HCT116 (cell line): ENCODE data around the gene KLHL5. TPM values are rescaled to one million over a fixed set of nuclear protein-coding genes. Genes with fewer than 3 reads are reported as not detected.

Experiments used
- ATAC-seq: fragments of 200-7000 bp; cut with Tn5 transposase; 2 replicates; pipeline ENCODE4 v1.9.1; 2020; ENCODE audit warnings: mild to moderate bottlenecking, moderate library complexity
- BruUV-seq: library from RNA; stranded (reverse); fragments of 400-500 nt; replicated peaks from 2 replicates; lab custom pipeline; 2021; lab: Mats Ljungman, UMichigan
- CTCF ChIA-PET: fragments of 300-600 bp; sonication (Branson Sonifier 250); formaldehyde crosslinking; loops from one replicate; lab custom pipeline; 2021; ENCODE audit warnings: antibody characterized with exemption; lab: Charles Lee
- POLR2A ChIA-PET: fragments of 300-600, 350-600 bp; sonication (Branson Sonifier 250); formaldehyde crosslinking; loops from one replicate; lab custom pipeline; 2021; ENCODE audit warnings: antibody characterized with exemption; lab: Charles Lee
- RAD21 ChIA-PET, 2 experiments: fragments of 300-600 bp; sonication (Branson Sonifier 250); formaldehyde crosslinking; loops; one replicate each; lab custom pipeline; 2023; ENCODE audit warnings: low total read pairs in 2 of 2; ENCODE audit not compliant: uncharacterized antibody in 2 of 2, unreplicated experiment in 2 of 2, low non-redundant PET in 1 of 2; lab: Charles Lee
- DNase-seq: peaks from one replicate; pipeline ENCODE4 v3.0.0-alpha.2; 2010; ENCODE audit warnings: low read depth, low spot score
- H2AFZ ChIP-seq: fragments of 200-600 bp; shearing (Covaris generic), sonication (generic); 2 replicates; pipeline ENCODE4 v1.6.1; 2017; ENCODE audit warnings: low read depth, mixed run types, mixed read lengths, antibody characterized with exemption, low read length; ENCODE audit not compliant: poor library complexity, severe bottlenecking
- H3K27ac ChIP-seq: 2 replicates; pipeline ENCODE4 v1.5.1; 2012; ENCODE audit warnings: low read depth, low read length
- H3K27me3 ChIP-seq: fragments of 200-600 bp; sonication (generic); 2 replicates; pipeline ENCODE4 v1.6.1; 2016; ENCODE audit warnings: mixed run types, low read length, mixed read lengths; ENCODE audit not compliant: insufficient read depth
- H3K36me3 ChIP-seq, 2 experiments: fragments of 200-500 bp in 1 of 2; fragments of 200-600 bp in 1 of 2; sonication (Bioruptor generic) in 1 of 2; sonication (generic) in 1 of 2; 2 replicates each; pipeline versions ENCODE4 v1.5.1 to v1.6.1; 2014 to 2016; ENCODE audit warnings: low read length in 2 of 2, inconsistent platforms in 1 of 2, mixed read lengths in 1 of 2, mixed run types in 1 of 2; ENCODE audit not compliant: insufficient read depth in 2 of 2, control insufficient read depth in 1 of 2
- H3K4me1 ChIP-seq, 2 experiments: fragments of 200-600 bp in 1 of 2; sonication (generic) in 1 of 2; 2 replicates each; pipeline versions ENCODE4 v1.5.1 to v1.6.1; 2012 to 2017; ENCODE audit warnings: low read length in 2 of 2, inconsistent platforms in 1 of 2, mild to moderate bottlenecking in 1 of 2, mixed read lengths in 1 of 2, mixed run types in 1 of 2, moderate library complexity in 1 of 2; ENCODE audit not compliant: insufficient read depth in 2 of 2, control insufficient read depth in 1 of 2
- H3K4me2 ChIP-seq: fragments of 200-600 bp; sonication (generic); 2 replicates; pipeline ENCODE4 v1.6.1; 2017; ENCODE audit warnings: mixed run types, low read length, mixed read lengths
- H3K4me3 ChIP-seq, 2 experiments: fragments of 200-600 bp in 1 of 2; sonication (generic) in 1 of 2; replicated peaks in 1 of 2; 2 replicates each; pipeline ENCODE4 v1.5.1; 2011 to 2016; ENCODE audit warnings: low read length in 2 of 2, control low read depth in 1 of 2, low read depth in 1 of 2, mild to moderate bottlenecking in 1 of 2, mixed read lengths in 1 of 2, mixed run types in 1 of 2
- H3K79me2 ChIP-seq: fragments of 200-600 bp; sonication (generic); 2 replicates; pipeline ENCODE4 v1.6.1; 2017; ENCODE audit warnings: mild to moderate bottlenecking, mixed run types, low read length, moderate library complexity, mixed read lengths; ENCODE audit not compliant: insufficient read depth
- H3K9ac ChIP-seq: fragments of 200-600 bp; sonication (generic); 2 replicates; pipeline ENCODE4 v1.6.1; 2016; ENCODE audit warnings: low read length, mixed read lengths
- H3K9me2 ChIP-seq: fragments of 200-600 bp; sonication (generic), shearing (Covaris generic); 2 replicates; pipeline ENCODE4 v1.6.1; 2017; ENCODE audit warnings: mixed run types, mild to moderate bottlenecking, moderate library complexity; ENCODE audit not compliant: insufficient read depth
- H3K9me3 ChIP-seq, 2 experiments: fragments of 200-500 bp in 1 of 2; fragments of 200-600 bp in 1 of 2; sonication (Bioruptor generic) in 1 of 2; sonication (generic) in 1 of 2; 2 replicates each; pipeline ENCODE4 v1.6.1; 2014 to 2017; ENCODE audit warnings: low read length in 2 of 2, mixed read lengths in 2 of 2, inconsistent platforms in 1 of 2, low read depth in 1 of 2, mild to moderate bottlenecking in 1 of 2, mixed run types in 1 of 2, moderate library complexity in 1 of 2; ENCODE audit not compliant: control insufficient read depth in 1 of 2, insufficient read depth in 1 of 2
- H4K20me1 ChIP-seq: fragments of 200-600 bp; sonication (generic), shearing (Covaris generic); 2 replicates; pipeline ENCODE4 v1.6.1; 2017; ENCODE audit warnings: mixed run types, mild to moderate bottlenecking, moderate library complexity; ENCODE audit not compliant: insufficient read depth
- ATF3 ChIP-seq: IDR thresholded peaks from 2 replicates; pipeline ENCODE4 v1.6.1; 2012
- CBX3 ChIP-seq: IDR thresholded peaks from 2 replicates; pipeline ENCODE4 v1.6.1; 2012; ENCODE audit warnings: low read depth
- CEBPB ChIP-seq: IDR thresholded peaks from 2 replicates; pipeline ENCODE4 v1.6.1; 2012; ENCODE audit warnings: low read depth
- CTCF ChIP-seq, 3 experiments: fragments of 200-600 bp in 1 of 3; sonication (generic) in 1 of 3; IDR thresholded peaks in 2 of 3; conservative IDR thresholded peaks in 1 of 3; 2 replicates each; pipeline ENCODE4 v1.5.1; 2012 to 2017; ENCODE audit warnings: low read depth in 2 of 3, low read length in 2 of 3, antibody characterized with exemption in 1 of 3, borderline replicate concordance in 1 of 3, control low read depth in 1 of 3, mild to moderate bottlenecking in 1 of 3, mixed read lengths in 1 of 3, mixed run types in 1 of 3, moderate library complexity in 1 of 3; ENCODE audit not compliant: insufficient read depth in 1 of 3
- EZH2 ChIP-seq: fragments of 200-600 bp; sonication (generic); IDR thresholded peaks from 2 replicates; pipeline ENCODE4 v1.6.1; 2017; ENCODE audit warnings: antibody characterized with exemption, mixed run types
- EZH2phosphoT487 ChIP-seq: fragments of 200-600 bp; IDR thresholded peaks from 2 replicates; pipeline ENCODE4 v1.6.1; 2018; ENCODE audit warnings: antibody characterized with exemption, borderline replicate concordance
- FOSL1 ChIP-seq: IDR thresholded peaks from 2 replicates; pipeline ENCODE4 v1.6.1; 2012; ENCODE audit warnings: low read depth
- POLR2A ChIP-seq: IDR thresholded peaks from 2 replicates; pipeline ENCODE4 v1.7.0; 2011; ENCODE audit warnings: borderline replicate concordance; ENCODE audit not compliant: insufficient read depth, insufficient read length; ENCODE audit errors: extremely low read depth
- POLR2AphosphoS5 ChIP-seq: IDR thresholded peaks from 2 replicates; pipeline ENCODE4 v1.6.1; 2011; ENCODE audit warnings: mild to moderate bottlenecking, low read depth, low read length, moderate library complexity
- SIN3A ChIP-seq: IDR thresholded peaks from 2 replicates; pipeline ENCODE4 v1.6.1; 2012; ENCODE audit warnings: low read depth
- SP1 ChIP-seq: IDR thresholded peaks from 2 replicates; pipeline ENCODE4 v1.6.1; 2012; ENCODE audit warnings: low read depth
- TCF7L2 ChIP-seq: IDR thresholded peaks from 2 replicates; pipeline ENCODE4 v1.7.0; 2011; ENCODE audit warnings: borderline replicate concordance, inconsistent platforms; ENCODE audit not compliant: insufficient read depth, insufficient read length; ENCODE audit errors: extremely low read depth
- ZNF274 ChIP-seq: fragments of 200-500 bp; sonication (Bioruptor generic); IDR thresholded peaks from 2 replicates; pipeline ENCODE4 v1.6.1; 2014; ENCODE audit warnings: mild to moderate bottlenecking, low read depth, low read length, inconsistent platforms
- intact Hi-C: fragments of 100-400 bp; cut with micrococcal nuclease; formaldehyde crosslinking; loops from 2 replicates; pipeline ENCODE4 v1.10.0; 2022
- total RNA-seq: library from RNA; stranded (reverse); gene quantifications from one replicate; pipeline ENCODE4 v1.2.1, GENCODE V29; 2021; ENCODE audit not compliant: unreplicated experiment
- TF ChIP-seq, protein P1 (sequence below): IDR thresholded peaks from 2 replicates; pipeline ENCODE4 v1.6.1; 2012

KLHL5 gene
- total RNA-seq, 1 experiment from 2014 or later: 20.8 TPM

GRCh38 chr4:39050590-39050989 is 11.4 kb upstream of the KLHL5 start:
- H3K79me2 ChIP-seq: no peaks in the 10 kb centered on the region

DNA sequence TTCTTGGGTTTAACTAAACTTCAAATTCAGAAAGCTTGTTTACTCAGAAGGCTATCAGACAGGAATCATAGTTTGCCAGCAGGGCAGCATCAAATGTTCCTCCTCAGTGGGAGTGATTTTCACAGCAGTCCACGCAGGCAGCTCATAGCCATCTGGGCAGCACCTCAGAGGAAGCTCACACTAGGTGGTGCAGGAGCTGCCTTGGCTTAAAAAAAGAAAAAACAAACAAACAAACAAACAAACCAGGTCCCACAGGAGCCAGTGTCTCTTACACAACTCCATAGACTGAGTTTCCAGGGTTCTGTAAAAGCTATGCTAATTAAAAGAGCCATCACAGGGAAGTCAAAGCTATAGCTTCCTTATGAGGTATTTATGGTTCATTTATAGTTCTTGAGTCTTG is 10.5 kb upstream of the KLHL5 start:
- intact Hi-C loops: no loop called here
- Histone ChIP-seq H3K4me2 (no peak overlapping the region), H3K9me2 (no peaks in the 10 kb centered on the region), H3K4me1 (peaks cover 0 to 4% of the 10 kb centered on the region in 2 experiments; a peak in 1 of 4 replicates), H3K9ac (no peak overlapping the region), H3K27me3 (no peaks in the 10 kb centered on the region), H3K4me3 (no peak overlapping the region), H3K36me3 (no peaks in the 10 kb centered on the region), H3K9me3 (no peaks in the 10 kb centered on the region), H2AFZ (no peak overlapping the region), H3K27ac (no peak overlapping the region), H3K79me2 (0 out of 2 replicates have a peak, but pooled peaks cover under 1% of the 10 kb centered on the region), H4K20me1 (no peaks in the 10 kb centered on the region)
- no TSS peak for BruUV-seq
- ChIA-PET CTCF (no interaction called here), POLR2A (no interaction called here), RAD21 (no interaction called here)
- ATAC-seq (no peak), DNase-seq (no peak)
- no peak for TF ChIP-seq CEBPB
- no peak for TF ChIP-seq EZH2
- no peak for TF ChIP-seq SIN3A
- TF ChIP-seq POLR2AphosphoS5: no peak
- no peak for TF ChIP-seq CBX3
- no peak for TF ChIP-seq SP1
- no peak for TF ChIP-seq ATF3
- TF ChIP-seq, protein P1, sequence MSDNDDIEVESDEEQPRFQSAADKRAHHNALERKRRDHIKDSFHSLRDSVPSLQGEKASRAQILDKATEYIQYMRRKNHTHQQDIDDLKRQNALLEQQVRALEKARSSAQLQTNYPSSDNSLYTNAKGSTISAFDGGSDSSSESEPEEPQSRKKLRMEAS: no peak
- no peak for TF ChIP-seq CTCF (IDR thresholded peaks at IDR 0.05 in 2 of 3, conservative IDR thresholded peaks at IDR 0.05 in 1 of 3; ENCODE audit: borderline replicate concordance in 1 of 3, insufficient read depth in 1 of 3, low read depth in 2 of 3, low read length in 2 of 3)
- no peak for TF ChIP-seq TCF7L2
- TF ChIP-seq POLR2A: no peak
- TF ChIP-seq EZH2phosphoT487: no peak

More at GRCh38 chr4:39050590-39050989, 11.4 kb upstream of the KLHL5 start:
- Histone ChIP-seq H3K9ac (no peak overlapping the region), H3K36me3 (no peaks in the 10 kb centered on the region), H3K27me3 (no peaks in the 10 kb centered on the region), H3K9me3 (no peaks in the 10 kb centered on the region), H3K27ac (no peak overlapping the region), H3K4me2 (no peak overlapping the region), H2AFZ (no peak overlapping the region), H3K4me1 (peaks cover 7 to 9% of the 10 kb centered on the region in 2 experiments), H4K20me1 (no peaks in the 10 kb centered on the region), H3K4me3 (no peak overlapping the region), H3K9me2 (no peaks in the 10 kb centered on the region)
- no peak for DNase-seq
- ATAC-seq: no peak
- no TSS peak for BruUV-seq
- ChIA-PET CTCF (no interaction called here), POLR2A (no interaction called here), RAD21 (no interaction called here)
- TF ChIP-seq CTCF (IDR thresholded peaks at IDR 0.05 in 2 of 3, conservative IDR thresholded peaks at IDR 0.05 in 1 of 3; ENCODE audit: borderline replicate concordance in 1 of 3, insufficient read depth in 1 of 3, low read depth in 2 of 3, low read length in 2 of 3) (no peak), SP1 (no peak), ZNF274 (no peak), CBX3 (no peak), FOSL1 (no peak)
- intact Hi-C loops: no loop called here
